Chondrocyte (in vitro differentiated cells): ENCODE measurements around the gene UBASH3A. TPM values are rescaled to one million over a fixed set of nuclear protein-coding genes. Genes with fewer than 3 reads are reported as not detected.

Experiments used
- DNase-seq: peaks from one replicate; pipeline ENCODE4 v3.0.0; 2021; ENCODE audit warnings: mixed read lengths, low spot score
- H3K27ac Mint-ChIP-seq: one replicate; pipeline ENCODE4 v1.8.0; 2021; ENCODE audit warnings: mild to moderate bottlenecking, moderate library complexity, mixed read lengths; ENCODE audit not compliant: unreplicated experiment
- H3K27me3 Mint-ChIP-seq: 2 replicates; pipeline ENCODE4 v1.8.0; 2021; ENCODE audit warnings: low read depth, mixed read lengths
- H3K36me3 Mint-ChIP-seq: 2 replicates; pipeline ENCODE4 v1.8.0; 2021; ENCODE audit warnings: low read depth, mixed read lengths
- H3K4me1 Mint-ChIP-seq: 2 replicates; pipeline ENCODE4 v1.8.0; 2021; ENCODE audit warnings: low read depth, mild to moderate bottlenecking, mixed read lengths
- H3K4me3 Mint-ChIP-seq: one replicate; pipeline ENCODE4 v1.8.0; 2021; ENCODE audit warnings: mild to moderate bottlenecking, moderate library complexity, mixed read lengths; ENCODE audit not compliant: unreplicated experiment
- H3K9me3 Mint-ChIP-seq: 2 replicates; pipeline ENCODE4 v1.8.0; 2021; ENCODE audit warnings: low read depth, mixed read lengths
- total RNA-seq: library from RNA; stranded (reverse); gene quantifications from 3 replicates; pipeline ENCODE4 v1.2.1, GENCODE V29; 2021
- TF ChIP-seq, protein P1 (sequence below): fragments of 200-600 bp; sonication (generic); IDR thresholded peaks from 2 replicates; pipeline ENCODE4 v1.5.0; 2021; ENCODE audit warnings: antibody characterized with exemption, mild to moderate bottlenecking, moderate library complexity

Gene UBASH3A
- total RNA-seq, 1 donor from 2014 or later, result not detected

DNA sequence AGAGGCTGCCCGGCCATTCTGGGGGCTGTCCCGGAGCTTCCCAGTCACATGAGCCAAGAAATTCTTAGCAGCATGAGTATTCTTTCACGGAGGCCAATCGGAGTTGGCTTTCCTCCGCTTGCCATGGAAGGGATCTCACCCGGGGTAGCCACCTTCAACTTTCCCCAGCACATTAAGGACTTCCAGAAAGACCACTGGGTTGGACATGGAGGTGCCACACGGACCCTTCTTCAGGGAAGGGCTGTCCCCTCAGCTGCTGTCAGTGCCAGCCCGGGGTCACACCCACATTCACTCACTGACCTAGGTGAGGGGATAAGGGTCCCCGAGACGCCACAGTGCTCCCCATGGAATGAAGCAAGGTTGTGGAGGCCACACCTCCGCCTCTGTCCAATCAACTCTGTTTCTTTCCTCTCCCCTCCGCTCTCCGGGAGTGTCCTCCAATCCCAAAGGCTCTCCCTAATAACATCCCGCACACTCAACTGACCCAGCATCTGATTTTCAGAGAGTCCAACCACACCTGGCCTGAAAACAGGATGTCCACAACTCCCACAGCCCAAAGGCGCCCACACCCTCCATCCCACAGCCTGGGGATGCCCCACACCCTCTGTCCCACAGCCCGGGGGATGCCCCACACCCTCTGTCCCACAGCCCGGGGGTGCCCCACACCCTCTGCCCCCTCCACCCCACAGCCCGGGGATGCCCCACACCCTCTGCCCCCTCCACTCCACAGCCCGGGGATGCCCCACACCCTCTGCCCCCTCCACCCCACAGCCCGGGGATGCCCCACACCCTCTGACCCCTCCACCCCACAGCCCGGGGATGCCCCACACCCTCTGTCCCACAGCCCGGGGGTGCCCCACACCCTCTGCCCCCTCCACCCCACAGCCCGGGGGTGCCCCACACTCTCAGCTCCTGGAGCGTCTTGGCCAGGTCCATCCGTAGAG is 73.0 kb downstream of the UBASH3A start:
- Mint-ChIP-seq H3K9me3 (no peaks in the 10 kb centered on the region), H3K27ac (no peak overlapping the region), H3K4me3 (no peak overlapping the region), H3K27me3 (no peaks in the 10 kb centered on the region), H3K36me3 (peaks cover 2% of the 10 kb centered on the region), H3K4me1 (peaks cover 11% of the 10 kb centered on the region)
- no peak for DNase-seq
- TF ChIP-seq, protein P1, sequence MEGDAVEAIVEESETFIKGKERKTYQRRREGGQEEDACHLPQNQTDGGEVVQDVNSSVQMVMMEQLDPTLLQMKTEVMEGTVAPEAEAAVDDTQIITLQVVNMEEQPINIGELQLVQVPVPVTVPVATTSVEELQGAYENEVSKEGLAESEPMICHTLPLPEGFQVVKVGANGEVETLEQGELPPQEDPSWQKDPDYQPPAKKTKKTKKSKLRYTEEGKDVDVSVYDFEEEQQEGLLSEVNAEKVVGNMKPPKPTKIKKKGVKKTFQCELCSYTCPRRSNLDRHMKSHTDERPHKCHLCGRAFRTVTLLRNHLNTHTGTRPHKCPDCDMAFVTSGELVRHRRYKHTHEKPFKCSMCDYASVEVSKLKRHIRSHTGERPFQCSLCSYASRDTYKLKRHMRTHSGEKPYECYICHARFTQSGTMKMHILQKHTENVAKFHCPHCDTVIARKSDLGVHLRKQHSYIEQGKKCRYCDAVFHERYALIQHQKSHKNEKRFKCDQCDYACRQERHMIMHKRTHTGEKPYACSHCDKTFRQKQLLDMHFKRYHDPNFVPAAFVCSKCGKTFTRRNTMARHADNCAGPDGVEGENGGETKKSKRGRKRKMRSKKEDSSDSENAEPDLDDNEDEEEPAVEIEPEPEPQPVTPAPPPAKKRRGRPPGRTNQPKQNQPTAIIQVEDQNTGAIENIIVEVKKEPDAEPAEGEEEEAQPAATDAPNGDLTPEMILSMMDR, result no peak

DNA sequence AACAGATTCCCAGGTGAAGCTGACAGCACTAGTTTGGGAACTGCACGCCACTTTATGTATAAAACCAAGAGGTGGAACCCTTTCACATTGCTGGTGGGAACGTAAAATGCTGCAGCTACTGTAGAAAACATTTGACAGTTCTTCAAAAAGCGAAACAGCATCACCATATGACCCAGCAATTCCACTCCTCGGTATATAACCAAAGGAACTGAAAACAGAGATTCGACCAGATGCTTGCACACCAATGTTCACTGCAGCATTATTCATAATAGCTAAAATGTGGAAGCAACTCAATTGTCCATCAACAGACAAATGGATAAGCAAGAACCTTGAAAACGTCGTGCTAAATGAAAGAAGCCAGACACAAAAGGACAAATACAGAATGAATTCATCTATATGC is 74.8 kb downstream of the UBASH3A start:
- TF ChIP-seq, protein P1, result no peak
- Mint-ChIP-seq H3K27me3 (peaks cover 3% of the 10 kb centered on the region), H3K27ac (no peak overlapping the region)

DNA sequence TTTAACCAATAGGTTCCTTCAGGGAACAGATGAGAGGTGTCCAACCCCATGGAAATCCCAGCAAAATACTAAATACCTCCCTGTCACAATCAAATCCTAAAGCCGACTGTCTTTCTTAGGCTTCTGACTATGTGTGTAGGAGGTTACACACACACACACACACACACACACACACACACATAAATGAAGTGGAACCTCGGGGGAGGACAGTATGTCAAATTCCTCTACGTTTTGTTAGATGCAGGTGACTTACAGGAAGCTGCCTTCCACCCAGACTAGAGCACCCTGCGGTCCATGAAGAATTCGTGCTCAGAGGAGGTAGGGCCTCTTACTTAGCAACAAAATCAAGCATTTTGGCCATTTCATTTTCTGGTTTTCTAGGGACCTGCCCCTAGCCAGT is 75.9 kb downstream of the UBASH3A start:
- H3K36me3 Mint-ChIP-seq, result peaks cover 2% of the 10 kb centered on the region
- DNase-seq, result no peak
- peaks cover 2% of the 10 kb centered on the region for H3K4me1 Mint-ChIP-seq
- H3K9me3 Mint-ChIP-seq, result no peaks in the 10 kb centered on the region
- TF ChIP-seq, protein P1, result no peak
- no peak overlapping the region for H3K27ac Mint-ChIP-seq
- H3K4me3 Mint-ChIP-seq, result no peak overlapping the region
- H3K27me3 Mint-ChIP-seq, result peaks cover 3% of the 10 kb centered on the region

More for the DNA sequence above, 74.8 kb downstream of the UBASH3A start:
- Mint-ChIP-seq H3K9me3 (no peaks in the 10 kb centered on the region), H3K36me3 (peaks cover 2% of the 10 kb centered on the region), H3K4me1 (peaks cover 11% of the 10 kb centered on the region), H3K4me3 (no peak overlapping the region)
- no peak for DNase-seq

DNA sequence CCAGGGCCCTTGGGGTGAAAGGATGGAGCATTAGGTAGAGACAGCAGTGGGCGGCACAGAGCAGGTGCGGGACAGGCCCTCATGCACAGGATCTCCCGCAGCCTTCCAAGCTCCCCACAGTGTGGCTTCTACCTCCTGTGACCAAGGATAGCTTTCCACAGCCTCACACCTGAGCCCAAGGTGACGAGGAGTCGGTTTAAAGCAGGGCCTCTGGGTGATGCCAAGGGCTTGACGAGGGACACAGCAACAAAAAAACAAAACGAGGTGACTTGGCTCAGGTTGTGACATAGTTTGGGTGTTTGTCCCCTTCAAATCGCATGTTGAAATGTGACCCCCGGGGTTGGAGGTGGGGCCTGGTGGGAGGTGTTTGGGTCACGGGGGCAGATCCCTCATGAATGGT is 77.0 kb downstream of the UBASH3A start:
- Mint-ChIP-seq H3K9me3 (no peaks in the 10 kb centered on the region), H3K27ac (no peak overlapping the region), H3K27me3 (peaks cover 6% of the 10 kb centered on the region), H3K4me3 (no peak overlapping the region), H3K36me3 (peaks cover 2% of the 10 kb centered on the region), H3K4me1 (no peaks in the 10 kb centered on the region)
- no peak for DNase-seq
- TF ChIP-seq, protein P1, result no peak

DNA sequence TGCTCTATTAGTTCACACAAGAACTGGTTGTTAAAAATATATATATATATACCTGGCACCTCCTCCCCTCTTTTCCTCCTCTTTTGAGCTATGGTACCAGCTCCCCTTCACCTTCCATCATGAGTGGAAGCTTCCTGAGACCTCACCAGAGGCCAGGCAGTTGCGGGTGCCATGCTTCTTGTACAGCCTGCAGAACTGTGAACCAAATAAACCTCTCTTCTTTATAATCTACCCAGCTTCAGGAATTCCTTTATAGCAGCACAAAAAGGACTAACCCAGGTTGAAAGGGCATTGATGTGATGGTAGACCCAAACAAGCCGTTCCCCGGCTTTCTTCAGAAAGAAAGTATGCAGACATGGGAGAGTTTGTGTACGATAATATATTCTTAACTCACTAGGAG is 77.5 kb downstream of the UBASH3A start:
- Mint-ChIP-seq H3K4me1 (no peaks in the 10 kb centered on the region), H3K27ac (no peak overlapping the region), H3K27me3 (peaks cover 9% of the 10 kb centered on the region), H3K4me3 (no peak overlapping the region), H3K36me3 (peaks cover 2% of the 10 kb centered on the region), H3K9me3 (no peaks in the 10 kb centered on the region)
- DNase-seq, result no peak
- TF ChIP-seq, protein P1, result no peak
